Measurements from ENCODE around the gene PRDM8. TPM values are rescaled to one million over a fixed set of nuclear protein-coding genes. Genes with fewer than 3 reads are reported as not detected.

The PRDM8 gene
- total RNA-seq, 1 donor, result 3.6 TPM

- TF ChIP-seq CTCF (IDR thresholded peaks at IDR 0.05; ENCODE audit: extremely low read depth, low read depth, low read length), result no peak
- Histone ChIP-seq H3K4me1 (ENCODE audit: insufficient read depth, low read length) (no peaks in the 10 kb centered on the region), H3K27me3 (ENCODE audit: insufficient read depth, low read length) (no peaks in the 10 kb centered on the region), H3K4me2 (ENCODE audit: insufficient read depth, low read length) (no peak overlapping the region), H4K20me1 (ENCODE audit: insufficient read depth, low read length) (no peaks in the 10 kb centered on the region), H3K79me2 (ENCODE audit: insufficient read depth, low read length) (no peaks in the 10 kb centered on the region), H3K36me3 (ENCODE audit: insufficient read depth, low read length) (no peaks in the 10 kb centered on the region), H3K9me3 (ENCODE audit: low read depth, low read length) (no peaks in the 10 kb centered on the region), H3K4me3 (ENCODE audit: insufficient read depth, low read length) (no peak overlapping the region), H2AFZ (ENCODE audit: low read length) (no peak overlapping the region), H3K27ac (ENCODE audit: low read depth, low read length) (no peak overlapping the region)
- no peak for DNase-seq (ENCODE audit: insufficient read length, low spot score, missing footprints)
These were observed 42.8 kb upstream of the PRDM8 start for GRCh38 chr4:80154545-80154933.

- Histone ChIP-seq H3K4me1 (ENCODE audit: insufficient read depth, low read length) (no peaks in the 10 kb centered on the region), H3K79me2 (ENCODE audit: insufficient read depth, low read length) (no peaks in the 10 kb centered on the region), H2AFZ (ENCODE audit: low read length) (no peak overlapping the region), H3K4me2 (ENCODE audit: insufficient read depth, low read length) (no peak overlapping the region), H3K4me3 (ENCODE audit: insufficient read depth, low read length) (no peak overlapping the region), H3K27me3 (ENCODE audit: insufficient read depth, low read length) (no peaks in the 10 kb centered on the region), H4K20me1 (ENCODE audit: insufficient read depth, low read length) (no peaks in the 10 kb centered on the region), H3K36me3 (ENCODE audit: insufficient read depth, low read length) (no peaks in the 10 kb centered on the region), H3K27ac (ENCODE audit: low read depth, low read length) (no peak overlapping the region), H3K9me3 (ENCODE audit: low read depth, low read length) (no peaks in the 10 kb centered on the region)
- DNase-seq (ENCODE audit: insufficient read length, low spot score, missing footprints), result no peak
- TF ChIP-seq CTCF (IDR thresholded peaks at IDR 0.05; ENCODE audit: extremely low read depth, low read depth, low read length), result no peak
These were observed 41.9 kb upstream of the PRDM8 start for GRCh38 chr4:80155316-80155982.

- no peak for DNase-seq (ENCODE audit: insufficient read length, low spot score, missing footprints)
- no peak overlapping the region for H2AFZ ChIP-seq (ENCODE audit: low read length)
These were observed 40.9 kb upstream of the PRDM8 start for GRCh38 chr4:80156410-80156809.

More at GRCh38 chr4:80156410-80156809, 40.9 kb upstream of the PRDM8 start:
- Histone ChIP-seq H3K79me2 (ENCODE audit: insufficient read depth, low read length) (no peaks in the 10 kb centered on the region), H3K4me2 (ENCODE audit: insufficient read depth, low read length) (no peak overlapping the region), H3K4me3 (ENCODE audit: insufficient read depth, low read length) (no peak overlapping the region), H3K4me1 (ENCODE audit: insufficient read depth, low read length) (no peaks in the 10 kb centered on the region), H4K20me1 (ENCODE audit: insufficient read depth, low read length) (no peaks in the 10 kb centered on the region), H3K27me3 (ENCODE audit: insufficient read depth, low read length) (no peaks in the 10 kb centered on the region), H3K36me3 (ENCODE audit: insufficient read depth, low read length) (no peaks in the 10 kb centered on the region), H3K27ac (ENCODE audit: low read depth, low read length) (no peak overlapping the region), H3K9me3 (ENCODE audit: low read depth, low read length) (no peaks in the 10 kb centered on the region)
- TF ChIP-seq CTCF (IDR thresholded peaks at IDR 0.05; ENCODE audit: extremely low read depth, low read depth, low read length), result no peak
